NB4 (cell line): ENCODE data around the gene HCK.
"Not testable (repeated sequence)": the region's sequence is repeated elsewhere in the genome, so short reads cannot be mapped to it uniquely, and the experiment has no call there.

Experiments
- CTCF ChIP-seq: IDR thresholded peaks from one replicate; pipeline ENCODE4 v1.5.1; 2012; ENCODE audit warnings: low read depth, low read length
- MYC ChIP-seq: IDR thresholded peaks from 2 replicates; pipeline ENCODE4 v1.6.1; 2011; ENCODE audit warnings: low read depth, low read length
- POLR2A ChIP-seq: IDR thresholded peaks from 2 replicates; pipeline ENCODE4 v1.6.1; 2011; ENCODE audit warnings: mild to moderate bottlenecking; ENCODE audit not compliant: insufficient read length; ENCODE audit errors: extremely low read depth
- TF ChIP-seq, protein P1 (sequence below): IDR thresholded peaks from 2 replicates; pipeline ENCODE4 v1.6.1; 2011; ENCODE audit warnings: low read depth, low read length

DNA sequence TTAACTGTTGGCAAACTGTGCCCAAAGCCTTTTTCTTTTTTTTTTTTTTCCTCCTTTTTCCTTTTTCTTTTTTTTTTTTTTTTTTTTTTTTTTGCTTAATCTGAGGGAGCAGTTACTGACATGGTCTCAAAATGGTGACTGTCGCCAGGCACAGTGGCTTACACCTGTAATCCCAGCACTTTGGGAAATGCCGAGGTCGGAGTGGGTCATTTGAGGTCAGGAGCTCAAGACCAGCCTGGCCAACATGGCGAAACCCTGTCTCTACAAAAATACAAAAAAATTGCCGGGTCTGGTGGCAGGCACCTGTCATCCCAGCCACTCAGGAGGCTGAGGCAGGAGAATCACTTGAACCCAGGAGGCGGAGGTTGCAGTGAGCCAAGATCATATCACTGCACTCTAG is 64.8 kb downstream of the HCK start:
- TF ChIP-seq CTCF, POLR2A, MYC: not testable (repeated sequence)
- TF ChIP-seq, protein P1, sequence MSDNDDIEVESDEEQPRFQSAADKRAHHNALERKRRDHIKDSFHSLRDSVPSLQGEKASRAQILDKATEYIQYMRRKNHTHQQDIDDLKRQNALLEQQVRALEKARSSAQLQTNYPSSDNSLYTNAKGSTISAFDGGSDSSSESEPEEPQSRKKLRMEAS, result not testable (repeated sequence)
